K562 (cell line): ENCODE data around the gene NPB. TPM values are rescaled to one million over a fixed set of nuclear protein-coding genes. Genes with fewer than 3 reads are reported as not detected.

ENCODE experiments used
- DNMT1 ChIP-seq: fragments of 450-650 bp; IDR thresholded peaks from 2 replicates; pipeline ENCODE4 v1.6.1; 2016; ENCODE audit warnings: antibody characterized with exemption, mild to moderate bottlenecking
- E2F8 ChIP-seq: fragments of 450-650 bp; IDR thresholded peaks from 2 replicates; pipeline ENCODE4 v1.7.1; 2018; ENCODE audit warnings: mild to moderate bottlenecking, low read depth; ENCODE audit not compliant: partially characterized antibody
- GATAD2A ChIP-seq: fragments of 450-650 bp; IDR thresholded peaks from 2 replicates; pipeline ENCODE4 v1.6.1; 2017
- HMG20B ChIP-seq: fragments of 250-450 bp; sonication (Bioruptor Pico); IDR thresholded peaks from 2 replicates; pipeline ENCODE4 v1.5.0; 2021; ENCODE audit warnings: mild to moderate bottlenecking
- JUND ChIP-seq, 2 experiments: IDR thresholded peaks; 2 replicates in 1 of 2; 3 replicates in 1 of 2; pipeline ENCODE4 v1.6.1; 2011; ENCODE audit warnings: borderline replicate concordance in 2 of 2, low read depth in 2 of 2, low read length in 2 of 2, improper control_type of control experiment in 1 of 2, missing biosample characterization in 1 of 2, missing genetic modification characterization in 1 of 2, missing genetic modification reagents in 1 of 2
- LARP7 ChIP-seq: fragments of 450-650 bp; IDR thresholded peaks from 2 replicates; pipeline ENCODE4 v1.6.1; 2016
- NONO ChIP-seq, 2 experiments: fragments of 200-400 bp in 1 of 2; fragments of 450-650 bp in 1 of 2; formaldehyde crosslinking in 1 of 2; IDR thresholded peaks; 2 replicates each; pipeline ENCODE4 v1.6.1; 2017; ENCODE audit warnings: low read depth in 2 of 2, mild to moderate bottlenecking in 2 of 2, moderate library complexity in 2 of 2, low read length in 1 of 2
- PHB2 ChIP-seq: fragments of 450-650 bp; IDR thresholded peaks from 2 replicates; pipeline ENCODE4 v1.6.1; 2017; ENCODE audit warnings: low read depth
- PHTF2 ChIP-seq: fragments of 250-450 bp; sonication (Bioruptor Pico); IDR thresholded peaks from 2 replicates; pipeline ENCODE4 v1.5.0; 2021; ENCODE audit warnings: mild to moderate bottlenecking
- SP2 ChIP-seq: IDR thresholded peaks from 2 replicates; pipeline ENCODE4 v1.6.1; 2011; ENCODE audit warnings: mild to moderate bottlenecking, low read depth, low read length, moderate library complexity; ENCODE audit not compliant: poor library complexity, severe bottlenecking; ENCODE audit errors: extremely low read depth
- TSC22D4 ChIP-seq: fragments of 450-650 bp; IDR thresholded peaks from 2 replicates; pipeline ENCODE4 v1.6.1; 2016; ENCODE audit warnings: missing genetic modification characterization, missing biosample characterization, control low read depth
- XRCC5 ChIP-seq: fragments of 200-400 bp; formaldehyde crosslinking; IDR thresholded peaks from 2 replicates; pipeline ENCODE4 v1.6.1; 2017; ENCODE audit warnings: low read depth, mild to moderate bottlenecking, low read length
- ZNF224 ChIP-seq: sonication (generic); formaldehyde crosslinking; IDR thresholded peaks from 2 replicates; pipeline ENCODE4 v1.8.0; 2022; ENCODE audit warnings: mild to moderate bottlenecking, missing genetic modification reagents
- ZNF449 ChIP-seq: fragments of 250-450 bp; sonication (Bioruptor Pico); IDR thresholded peaks from 2 replicates; pipeline ENCODE4 v1.8.0; 2022; ENCODE audit warnings: moderate library complexity, mild to moderate bottlenecking, inconsistent platforms
- ZNF639 ChIP-seq, 2 experiments: fragments of 200-800 bp in 1 of 2; sonication (Bioruptor generic) in 1 of 2; sonication (generic) in 1 of 2; formaldehyde crosslinking in 1 of 2; IDR thresholded peaks in 1 of 2; conservative IDR thresholded peaks in 1 of 2; 2 replicates each; pipeline versions ENCODE4 v1.5.0 to v1.6.1; 2016 to 2020; ENCODE audit warnings: missing compliant biosample characterization in 1 of 2, missing genetic modification characterization in 1 of 2, missing genetic modification reagents in 1 of 2
- polyA plus RNA-seq, 8 experiments: library from polyadenylated mRNA; depleted of rRNA in 4 of 8; stranded (reverse) in 5 of 8; unstranded in 3 of 8; fragments of >200 nt; fragmentation: Nextera tagmentation in 2 of 8; fragmentation: Illumina TruSeq in 1 of 8; extraction: Ambion mirVana in 2 of 8; extraction: Trizol in 1 of 8; gene quantifications; 2 replicates each; pipeline versions ENCODE4 v1.2.1 to v1.2.3, GENCODE V29; 2011 to 2014; ENCODE audit warnings: inconsistent platforms in 1 of 8, missing spikeins in 1 of 8
- total RNA-seq, 7 experiments: library from RNA; depleted of rRNA in 6 of 7; stranded (reverse); fragments of >200 nt in 6 of 7; fragmentation: Illumina TruSeq in 2 of 7; extraction: Trizol in 2 of 7; gene quantifications; 2 replicates each; pipeline versions ENCODE4 v1.2.1 to v1.2.3, GENCODE V29; 2011 to 2021; ENCODE audit warnings: low replicate concordance in 1 of 7
- TF ChIP-seq, protein P1 (sequence below): sonication (generic); formaldehyde crosslinking; IDR thresholded peaks from 2 replicates; pipeline ENCODE4 v1.4.0; 2020; ENCODE audit warnings: mild to moderate bottlenecking, missing genetic modification reagents
- TF ChIP-seq, protein P2 (sequence below): IDR thresholded peaks from 2 replicates; pipeline ENCODE4 v1.6.1; 2016; ENCODE audit warnings: missing genetic modification characterization, missing compliant biosample characterization

Gene NPB
- total and polyA plus RNA-seq, 9 of the 15 experiments (the other 6 are each of a cell fraction or from before 2014, with no cell fraction given), result 0.03 to 0.61 (median 0.14) TPM; not detected in 2

DNA sequence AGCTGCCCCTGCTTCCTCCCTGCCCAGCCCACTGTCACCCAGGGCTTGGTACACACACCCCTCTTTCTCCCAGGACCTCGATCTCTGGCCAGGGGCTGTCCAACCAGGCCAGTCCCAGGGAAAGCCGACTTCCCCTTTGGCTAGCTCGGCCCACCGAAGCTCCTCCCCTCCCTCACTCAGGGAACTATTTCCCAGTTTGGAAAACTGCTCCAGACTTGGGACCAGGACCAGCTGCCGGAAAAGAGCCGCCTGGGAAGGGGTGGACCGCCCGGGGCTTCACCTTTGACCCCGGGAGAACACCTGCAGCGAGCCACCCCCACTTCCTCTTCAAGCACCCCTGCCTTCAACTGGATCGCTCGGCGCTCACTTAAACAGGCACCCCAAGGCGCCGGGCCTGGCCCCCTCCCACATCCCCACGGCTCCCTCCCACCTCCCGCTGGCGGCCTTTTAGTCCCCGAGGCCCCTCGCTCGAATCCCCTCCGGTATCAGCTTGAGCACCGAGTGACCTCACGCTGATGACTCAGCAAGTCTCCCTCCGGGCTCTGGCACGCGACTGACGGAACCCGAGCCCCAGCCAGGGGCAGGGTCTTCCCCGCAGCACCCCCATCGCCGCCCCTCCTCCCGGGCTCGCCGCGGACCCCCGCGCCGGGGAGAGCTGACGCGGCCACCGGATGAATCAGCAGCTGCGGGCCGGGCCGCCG lies 24.6 kb downstream of the NPB start (continued):
- TF ChIP-seq LARP7 (no peak), JUND (IDR thresholded peaks at IDR 0.05; ENCODE audit: borderline replicate concordance, low read depth, low read length) (peak; percentile 95), JUND (tag; IDR thresholded peaks at IDR 0.05; ENCODE audit: borderline replicate concordance, low read depth, low read length) (peak; percentile 89; the same call in 2 of the 3 replicates), ZNF224 (CRISPR knock-in tag) (no peak), SP2 (no peak), NONO (IDR thresholded peaks at IDR 0.05; ENCODE audit: low read depth in 2 of 2, low read length in 1 of 2) (no peak), ZNF639 (CRISPR knock-in tag; conservative IDR thresholded peaks at IDR 0.05 in 1 of 2, IDR thresholded peaks at IDR 0.05 in 1 of 2) (no peak; a peak in 1 of 4 replicates), TSC22D4 (tag) (no peak), PHB2 (no peak), E2F8 (no peak), ZNF449 (CRISPR knock-in tag) (no peak), DNMT1 (no peak), PHTF2 (CRISPR knock-in tag) (no peak), XRCC5 (no peak), HMG20B (CRISPR knock-in tag) (no peak), GATAD2A (0 out of 2 replicates have a peak, but pooled peaks have one; percentile 50)
- TF ChIP-seq, protein P1, sequence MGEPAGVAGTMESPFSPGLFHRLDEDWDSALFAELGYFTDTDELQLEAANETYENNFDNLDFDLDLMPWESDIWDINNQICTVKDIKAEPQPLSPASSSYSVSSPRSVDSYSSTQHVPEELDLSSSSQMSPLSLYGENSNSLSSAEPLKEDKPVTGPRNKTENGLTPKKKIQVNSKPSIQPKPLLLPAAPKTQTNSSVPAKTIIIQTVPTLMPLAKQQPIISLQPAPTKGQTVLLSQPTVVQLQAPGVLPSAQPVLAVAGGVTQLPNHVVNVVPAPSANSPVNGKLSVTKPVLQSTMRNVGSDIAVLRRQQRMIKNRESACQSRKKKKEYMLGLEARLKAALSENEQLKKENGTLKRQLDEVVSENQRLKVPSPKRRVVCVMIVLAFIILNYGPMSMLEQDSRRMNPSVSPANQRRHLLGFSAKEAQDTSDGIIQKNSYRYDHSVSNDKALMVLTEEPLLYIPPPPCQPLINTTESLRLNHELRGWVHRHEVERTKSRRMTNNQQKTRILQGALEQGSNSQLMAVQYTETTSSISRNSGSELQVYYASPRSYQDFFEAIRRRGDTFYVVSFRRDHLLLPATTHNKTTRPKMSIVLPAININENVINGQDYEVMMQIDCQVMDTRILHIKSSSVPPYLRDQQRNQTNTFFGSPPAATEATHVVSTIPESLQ (CRISPR knock-in tag), result no peak
- TF ChIP-seq, protein P2, sequence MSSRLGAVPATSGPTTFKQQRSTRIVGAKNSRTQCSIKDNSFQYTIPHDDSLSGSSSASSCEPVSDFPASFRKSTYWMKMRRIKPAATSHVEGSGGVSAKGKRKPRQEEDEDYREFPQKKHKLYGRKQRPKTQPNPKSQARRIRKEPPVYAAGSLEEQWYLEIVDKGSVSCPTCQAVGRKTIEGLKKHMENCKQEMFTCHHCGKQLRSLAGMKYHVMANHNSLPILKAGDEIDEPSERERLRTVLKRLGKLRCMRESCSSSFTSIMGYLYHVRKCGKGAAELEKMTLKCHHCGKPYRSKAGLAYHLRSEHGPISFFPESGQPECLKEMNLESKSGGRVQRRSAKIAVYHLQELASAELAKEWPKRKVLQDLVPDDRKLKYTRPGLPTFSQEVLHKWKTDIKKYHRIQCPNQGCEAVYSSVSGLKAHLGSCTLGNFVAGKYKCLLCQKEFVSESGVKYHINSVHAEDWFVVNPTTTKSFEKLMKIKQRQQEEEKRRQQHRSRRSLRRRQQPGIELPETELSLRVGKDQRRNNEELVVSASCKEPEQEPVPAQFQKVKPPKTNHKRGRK, result no peak
